ENCODE measurements around the gene PMPCA.

GRCh38 chr9:136459425-136459824 lies 49.0 kb downstream of the PMPCA start:
- TF ChIP-seq CTCF (conservative IDR thresholded peaks at IDR 0.05; ENCODE audit: low read depth in 2 of 2) (no peak), EZH2phosphoT487 (IDR thresholded peaks at IDR 0.05; ENCODE audit: unreplicated experiment) (no peak)

Data from GM23338 (cell line).